NOMO-1 (cell line): ENCODE data around the gene PRRC2B.
"Not testable (repeated sequence)": the region's sequence is repeated elsewhere in the genome, so short reads cannot be mapped to it uniquely, and the experiment has no call there.

Source experiments
- DNase-seq, 2 experiments: peaks; one replicate each; lab custom pipeline; 2025; ENCODE audit not compliant: unreplicated experiment in 2 of 2; lab: John Stamatoyannopoulos, UW

PRRC2B gene

GRCh38 chr9:131503626-131504465 is 110.0 kb downstream of the PRRC2B start:
- peak in 1 of 2 experiments; percentile 5 for DNase-seq

GRCh38 chr9:131505012-131505411 is 111.1 kb downstream of the PRRC2B start:
- DNase-seq: no peak

GRCh38 chr9:131511416-131511815 is 117.5 kb downstream of the PRRC2B start:
- no peak for DNase-seq

- DNase-seq: no peak
These were observed 118.0 kb downstream of the PRRC2B start for GRCh38 chr9:131511880-131512279.

GRCh38 chr9:131513177-131513576 is 119.3 kb downstream of the PRRC2B start:
- no peak for DNase-seq

- not testable (repeated sequence) for DNase-seq
These were observed 121.7 kb downstream of the PRRC2B start for GRCh38 chr9:131515559-131516031.

GRCh38 chr9:131516100-131516499 is 122.2 kb downstream of the PRRC2B start:
- no peak for DNase-seq

- DNase-seq: no peak
These were observed 123.0 kb downstream of the PRRC2B start for GRCh38 chr9:131516930-131517329.

GRCh38 chr9:131517761-131518190 is 123.9 kb downstream of the PRRC2B start:
- no peak for DNase-seq

GRCh38 chr9:131518553-131518952 is 124.7 kb downstream of the PRRC2B start:
- DNase-seq: no peak

GRCh38 chr9:131520503-131520902 is 126.6 kb downstream of the PRRC2B start:
- no peak for DNase-seq

GRCh38 chr9:131521203-131521602 is 127.3 kb downstream of the PRRC2B start:
- DNase-seq: no peak

GRCh38 chr9:131521822-131522221 is 127.9 kb downstream of the PRRC2B start:
- no peak for DNase-seq

- DNase-seq: no peak
These were observed 128.6 kb downstream of the PRRC2B start for GRCh38 chr9:131522257-131523085.

GRCh38 chr9:131523086-131523388 is 129.2 kb downstream of the PRRC2B start:
- DNase-seq: no peak

GRCh38 chr9:131523451-131524435 is 129.9 kb downstream of the PRRC2B start:
- no peak for DNase-seq

- no peak for DNase-seq
These were observed 130.9 kb downstream of the PRRC2B start for GRCh38 chr9:131524665-131525315.

GRCh38 chr9:131525643-131526565 is 132.0 kb downstream of the PRRC2B start:
- DNase-seq: no peak

- no peak for DNase-seq
These were observed 134.3 kb downstream of the PRRC2B start for GRCh38 chr9:131528186-131528585.
